ENCODE results near the gene FOXJ3. TPM values are rescaled to one million over a fixed set of nuclear protein-coding genes. Genes with fewer than 3 reads are reported as not detected.

The FOXJ3 gene
- total and polyA plus RNA-seq, 2 of the 13 experiments (the other 11 are each of a cell fraction or from before 2014, with no cell fraction given), result 16.6 to 48.5 TPM

DNA sequence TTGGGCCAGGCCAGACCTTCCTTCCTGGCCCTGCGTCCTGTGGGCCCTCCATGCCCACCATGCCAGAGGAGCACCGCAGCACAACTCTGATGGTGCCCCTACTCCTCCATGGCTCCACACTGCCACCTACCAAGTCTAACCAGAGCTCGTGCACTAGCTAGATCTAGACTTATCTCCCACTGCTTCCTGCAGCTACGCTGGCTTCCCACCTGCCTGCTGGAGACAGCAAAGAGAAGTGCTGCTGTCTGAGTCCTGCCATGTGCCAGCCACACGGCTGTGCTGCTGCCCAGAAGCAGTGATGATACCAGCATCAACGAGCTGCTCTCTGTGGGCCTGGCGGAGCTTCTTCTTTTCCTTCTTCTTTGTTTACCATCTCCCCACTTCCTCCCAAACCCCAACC is 177.4 kb downstream of the FOXJ3 start:
- Histone ChIP-seq H3K4me3 (replicated peaks in 1 of 3; ENCODE audit: insufficient read depth in 1 of 3, low read depth in 2 of 3, low read length in 3 of 3) (no peak overlapping the region), H3K36me3 (replicated peaks in 1 of 2; ENCODE audit: control insufficient read depth in 1 of 2, insufficient read depth in 2 of 2, low read length in 2 of 2) (no peaks in the 10 kb centered on the region), H3K4me2 (ENCODE audit: low read depth, low read length) (no peak overlapping the region), H3K9me3 (ENCODE audit: low read length) (no peaks in the 10 kb centered on the region), H3K27ac (ENCODE audit: extremely low read length, insufficient read depth, low read length) (no peak overlapping the region), H4K20me1 (ENCODE audit: insufficient read depth, low read length) (no peaks in the 10 kb centered on the region), H3K27me3 (ENCODE audit: control insufficient read depth in 1 of 2, insufficient read depth in 2 of 2, low read length in 2 of 2) (peaks cover 5 to 28% of the 10 kb centered on the region in 2 experiments; a peak in 3 of 5 replicates), H2AFZ (ENCODE audit: low read length) (no peak overlapping the region), H3K4me1 (ENCODE audit: insufficient read depth, low read length) (peaks cover 15% of the 10 kb centered on the region; the same call in 1 of the 2 replicates), H3K9ac (ENCODE audit: insufficient read depth, low read depth, low read length) (no peak overlapping the region), H3K79me2 (ENCODE audit: insufficient read depth, low read length) (no peaks in the 10 kb centered on the region)
- ChIA-PET CTCF (ENCODE audit: low intra/inter-chr PET ratio, low total read pairs) (no interaction called here), POLR2A (no interaction called here)
- ATAC-seq (peak; percentile 62), FAIRE-seq (no peak), DNase-seq (ENCODE audit: low spot score) (peak; percentile 19)
- in situ Hi-C loops (cut with HindIII; ENCODE audit: extremely low pct_ligation_motif_present, low pct_unique_long_range_greater_than_20kb) (no loop called here), intact Hi-C loops (cut with micrococcal nuclease; ENCODE audit: unreplicated experiment) (no loop called here)
- WGBS (ENCODE audit: low lambda C conversion rate), result 18% methylated on average over 5 of the region's 7 CpGs
- no TSS peak for BruUV-seq (replicated peaks)
- TF ChIP-seq, protein P1, sequence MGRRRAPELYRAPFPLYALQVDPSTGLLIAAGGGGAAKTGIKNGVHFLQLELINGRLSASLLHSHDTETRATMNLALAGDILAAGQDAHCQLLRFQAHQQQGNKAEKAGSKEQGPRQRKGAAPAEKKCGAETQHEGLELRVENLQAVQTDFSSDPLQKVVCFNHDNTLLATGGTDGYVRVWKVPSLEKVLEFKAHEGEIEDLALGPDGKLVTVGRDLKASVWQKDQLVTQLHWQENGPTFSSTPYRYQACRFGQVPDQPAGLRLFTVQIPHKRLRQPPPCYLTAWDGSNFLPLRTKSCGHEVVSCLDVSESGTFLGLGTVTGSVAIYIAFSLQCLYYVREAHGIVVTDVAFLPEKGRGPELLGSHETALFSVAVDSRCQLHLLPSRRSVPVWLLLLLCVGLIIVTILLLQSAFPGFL (CRISPR knock-in tag; IDR thresholded peaks at IDR 0.05), result no peak
- TF ChIP-seq SP140L (CRISPR knock-in tag; IDR thresholded peaks at IDR 0.05; ENCODE audit: borderline replicate concordance), result no peak
- TF ChIP-seq, protein P2, sequence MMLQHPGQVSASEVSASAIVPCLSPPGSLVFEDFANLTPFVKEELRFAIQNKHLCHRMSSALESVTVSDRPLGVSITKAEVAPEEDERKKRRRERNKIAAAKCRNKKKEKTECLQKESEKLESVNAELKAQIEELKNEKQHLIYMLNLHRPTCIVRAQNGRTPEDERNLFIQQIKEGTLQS (CRISPR knock-in tag; IDR thresholded peaks at IDR 0.05), result no peak
- TF ChIP-seq STAG1 (CRISPR knock-in tag; IDR thresholded peaks at IDR 0.05), result peak; percentile 20
- no peak for TF ChIP-seq ZNF451 (CRISPR knock-in tag; IDR thresholded peaks at IDR 0.05)
- TF ChIP-seq, protein P3, sequence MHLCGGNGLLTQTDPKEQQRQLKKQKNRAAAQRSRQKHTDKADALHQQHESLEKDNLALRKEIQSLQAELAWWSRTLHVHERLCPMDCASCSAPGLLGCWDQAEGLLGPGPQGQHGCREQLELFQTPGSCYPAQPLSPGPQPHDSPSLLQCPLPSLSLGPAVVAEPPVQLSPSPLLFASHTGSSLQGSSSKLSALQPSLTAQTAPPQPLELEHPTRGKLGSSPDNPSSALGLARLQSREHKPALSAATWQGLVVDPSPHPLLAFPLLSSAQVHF (CRISPR knock-in tag; IDR thresholded peaks at IDR 0.05), result no peak
- TF ChIP-seq, protein P4, sequence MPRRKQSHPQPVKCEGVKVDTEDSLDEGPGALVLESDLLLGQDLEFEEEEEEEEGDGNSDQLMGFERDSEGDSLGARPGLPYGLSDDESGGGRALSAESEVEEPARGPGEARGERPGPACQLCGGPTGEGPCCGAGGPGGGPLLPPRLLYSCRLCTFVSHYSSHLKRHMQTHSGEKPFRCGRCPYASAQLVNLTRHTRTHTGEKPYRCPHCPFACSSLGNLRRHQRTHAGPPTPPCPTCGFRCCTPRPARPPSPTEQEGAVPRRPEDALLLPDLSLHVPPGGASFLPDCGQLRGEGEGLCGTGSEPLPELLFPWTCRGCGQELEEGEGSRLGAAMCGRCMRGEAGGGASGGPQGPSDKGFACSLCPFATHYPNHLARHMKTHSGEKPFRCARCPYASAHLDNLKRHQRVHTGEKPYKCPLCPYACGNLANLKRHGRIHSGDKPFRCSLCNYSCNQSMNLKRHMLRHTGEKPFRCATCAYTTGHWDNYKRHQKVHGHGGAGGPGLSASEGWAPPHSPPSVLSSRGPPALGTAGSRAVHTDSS (CRISPR knock-in tag; conservative IDR thresholded peaks at IDR 0.05), result no peak
- TF ChIP-seq ZNF570 (CRISPR knock-in tag; IDR thresholded peaks at IDR 0.05; ENCODE audit: borderline replicate concordance), result no peak
- TF ChIP-seq, protein P5, sequence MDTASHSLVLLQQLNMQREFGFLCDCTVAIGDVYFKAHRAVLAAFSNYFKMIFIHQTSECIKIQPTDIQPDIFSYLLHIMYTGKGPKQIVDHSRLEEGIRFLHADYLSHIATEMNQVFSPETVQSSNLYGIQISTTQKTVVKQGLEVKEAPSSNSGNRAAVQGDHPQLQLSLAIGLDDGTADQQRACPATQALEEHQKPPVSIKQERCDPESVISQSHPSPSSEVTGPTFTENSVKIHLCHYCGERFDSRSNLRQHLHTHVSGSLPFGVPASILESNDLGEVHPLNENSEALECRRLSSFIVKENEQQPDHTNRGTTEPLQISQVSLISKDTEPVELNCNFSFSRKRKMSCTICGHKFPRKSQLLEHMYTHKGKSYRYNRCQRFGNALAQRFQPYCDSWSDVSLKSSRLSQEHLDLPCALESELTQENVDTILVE (CRISPR knock-in tag; IDR thresholded peaks at IDR 0.05), result no peak
- no peak for TF ChIP-seq PHF5A (CRISPR knock-in tag; IDR thresholded peaks at IDR 0.05; ENCODE audit: low read depth, unreplicated experiment)
- TF ChIP-seq, protein P6, sequence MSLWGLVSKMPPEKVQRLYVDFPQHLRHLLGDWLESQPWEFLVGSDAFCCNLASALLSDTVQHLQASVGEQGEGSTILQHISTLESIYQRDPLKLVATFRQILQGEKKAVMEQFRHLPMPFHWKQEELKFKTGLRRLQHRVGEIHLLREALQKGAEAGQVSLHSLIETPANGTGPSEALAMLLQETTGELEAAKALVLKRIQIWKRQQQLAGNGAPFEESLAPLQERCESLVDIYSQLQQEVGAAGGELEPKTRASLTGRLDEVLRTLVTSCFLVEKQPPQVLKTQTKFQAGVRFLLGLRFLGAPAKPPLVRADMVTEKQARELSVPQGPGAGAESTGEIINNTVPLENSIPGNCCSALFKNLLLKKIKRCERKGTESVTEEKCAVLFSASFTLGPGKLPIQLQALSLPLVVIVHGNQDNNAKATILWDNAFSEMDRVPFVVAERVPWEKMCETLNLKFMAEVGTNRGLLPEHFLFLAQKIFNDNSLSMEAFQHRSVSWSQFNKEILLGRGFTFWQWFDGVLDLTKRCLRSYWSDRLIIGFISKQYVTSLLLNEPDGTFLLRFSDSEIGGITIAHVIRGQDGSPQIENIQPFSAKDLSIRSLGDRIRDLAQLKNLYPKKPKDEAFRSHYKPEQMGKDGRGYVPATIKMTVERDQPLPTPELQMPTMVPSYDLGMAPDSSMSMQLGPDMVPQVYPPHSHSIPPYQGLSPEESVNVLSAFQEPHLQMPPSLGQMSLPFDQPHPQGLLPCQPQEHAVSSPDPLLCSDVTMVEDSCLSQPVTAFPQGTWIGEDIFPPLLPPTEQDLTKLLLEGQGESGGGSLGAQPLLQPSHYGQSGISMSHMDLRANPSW (CRISPR knock-in tag; IDR thresholded peaks at IDR 0.05; ENCODE audit: borderline replicate concordance), result no peak
- TF ChIP-seq, protein P7, sequence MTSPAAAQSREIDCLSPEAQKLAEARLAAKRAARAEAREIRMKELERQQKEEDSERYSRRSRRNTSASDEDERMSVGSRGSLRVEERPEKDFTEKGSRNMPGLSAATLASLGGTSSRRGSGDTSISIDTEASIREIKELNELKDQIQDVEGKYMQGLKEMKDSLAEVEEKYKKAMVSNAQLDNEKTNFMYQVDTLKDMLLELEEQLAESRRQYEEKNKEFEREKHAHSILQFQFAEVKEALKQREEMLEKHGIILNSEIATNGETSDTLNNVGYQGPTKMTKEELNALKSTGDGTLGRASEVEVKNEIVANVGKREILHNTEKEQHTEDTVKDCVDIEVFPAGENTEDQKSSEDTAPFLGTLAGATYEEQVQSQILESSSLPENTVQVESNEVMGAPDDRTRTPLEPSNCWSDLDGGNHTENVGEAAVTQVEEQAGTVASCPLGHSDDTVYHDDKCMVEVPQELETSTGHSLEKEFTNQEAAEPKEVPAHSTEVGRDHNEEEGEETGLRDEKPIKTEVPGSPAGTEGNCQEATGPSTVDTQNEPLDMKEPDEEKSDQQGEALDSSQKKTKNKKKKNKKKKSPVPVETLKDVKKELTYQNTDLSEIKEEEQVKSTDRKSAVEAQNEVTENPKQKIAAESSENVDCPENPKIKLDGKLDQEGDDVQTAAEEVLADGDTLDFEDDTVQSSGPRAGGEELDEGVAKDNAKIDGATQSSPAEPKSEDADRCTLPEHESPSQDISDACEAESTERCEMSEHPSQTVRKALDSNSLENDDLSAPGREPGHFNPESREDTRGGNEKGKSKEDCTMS (CRISPR knock-in tag; conservative IDR thresholded peaks at IDR 0.05), result no peak
- TF ChIP-seq MLLT10 (CRISPR knock-in tag; IDR thresholded peaks at IDR 0.05), result no peak
- no peak for TF ChIP-seq CHD4 (IDR thresholded peaks at IDR 0.05; ENCODE audit: borderline replicate concordance, low read length)
